KOPT-K1 (cell line): Measurements from ENCODE around the gene RASL10A.

Source experiments
- H3K27ac ChIP-seq: fragments of 200-600 bp; sonication (generic); 2 replicates; pipeline ENCODE4 v1.5.1; 2016; ENCODE audit warnings: antibody characterized with exemption, mild to moderate bottlenecking, low read depth, low read length; ENCODE audit not compliant: poor library complexity, severe bottlenecking
- H3K36me3 ChIP-seq: fragments of 200-600 bp; sonication (generic); 2 replicates; pipeline ENCODE4 v1.5.1; 2017; ENCODE audit warnings: antibody characterized with exemption, mild to moderate bottlenecking, low read length, moderate library complexity; ENCODE audit not compliant: insufficient read depth
- H3K9me3 ChIP-seq: fragments of 200-600 bp; sonication (generic); 2 replicates; pipeline ENCODE4 v1.5.1; 2017; ENCODE audit warnings: antibody characterized with exemption, low read length, mild to moderate bottlenecking; ENCODE audit not compliant: insufficient read depth, poor library complexity, severe bottlenecking

Gene RASL10A

GRCh38 chr22:29342577-29343312 is 27.2 kb upstream of the RASL10A start:
- Histone ChIP-seq H3K27ac (no peak overlapping the region), H3K36me3 (peaks cover 96% of the 10 kb centered on the region), H3K9me3 (no peaks in the 10 kb centered on the region)

GRCh38 chr22:29342177-29342576 is 26.7 kb upstream of the RASL10A start:
- H3K9me3 ChIP-seq, result no peaks in the 10 kb centered on the region
- H3K36me3 ChIP-seq, result peaks cover 96% of the 10 kb centered on the region
- H3K27ac ChIP-seq, result no peak overlapping the region

- no peak overlapping the region for H3K27ac ChIP-seq
- peaks cover 96% of the 10 kb centered on the region for H3K36me3 ChIP-seq
- H3K9me3 ChIP-seq, result no peaks in the 10 kb centered on the region
Measured at GRCh38 chr22:29341849-29342127, 26.3 kb upstream of the RASL10A start.

DNA sequence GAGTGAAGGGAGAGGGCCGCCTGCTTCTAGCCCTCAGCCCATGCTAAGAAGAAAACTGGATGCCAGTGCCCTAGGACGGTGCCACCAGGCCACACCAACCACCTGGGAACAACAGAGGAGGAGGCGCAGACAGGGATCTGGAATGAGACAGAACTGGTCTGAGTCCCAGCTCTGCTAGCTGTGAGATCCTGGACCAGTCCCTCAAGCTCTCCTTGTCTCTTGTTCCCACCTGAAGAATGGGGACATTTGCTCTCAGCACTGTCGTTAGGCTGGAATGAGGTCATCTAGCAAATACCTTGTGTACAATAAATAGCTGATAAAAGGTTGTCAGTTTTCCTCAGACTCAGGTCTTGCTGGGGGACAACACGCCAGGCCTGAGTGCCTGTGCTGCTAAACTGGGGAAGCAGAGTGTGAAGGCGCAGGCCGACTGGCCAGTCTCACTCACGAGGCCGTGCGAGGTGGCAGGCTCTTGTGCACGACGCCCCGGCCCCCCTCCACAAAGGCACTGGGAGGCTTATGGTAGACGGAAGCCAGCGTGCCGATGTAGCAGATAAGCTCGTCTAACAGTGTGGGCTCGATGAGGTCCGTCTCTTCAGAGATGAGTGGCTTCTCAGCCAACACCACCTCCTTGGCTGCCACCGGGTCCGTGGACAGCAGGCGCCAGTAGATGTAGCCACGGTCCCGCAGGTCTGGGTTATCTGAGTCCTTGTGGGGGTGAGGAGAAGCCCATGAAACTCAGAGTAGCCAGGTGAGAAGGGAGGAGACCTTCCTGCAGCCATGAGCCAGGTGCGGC is 25.8 kb upstream of the RASL10A start:
- no peak overlapping the region for H3K27ac ChIP-seq
- H3K36me3 ChIP-seq, result peaks cover 96% of the 10 kb centered on the region
- H3K9me3 ChIP-seq, result no peaks in the 10 kb centered on the region

DNA sequence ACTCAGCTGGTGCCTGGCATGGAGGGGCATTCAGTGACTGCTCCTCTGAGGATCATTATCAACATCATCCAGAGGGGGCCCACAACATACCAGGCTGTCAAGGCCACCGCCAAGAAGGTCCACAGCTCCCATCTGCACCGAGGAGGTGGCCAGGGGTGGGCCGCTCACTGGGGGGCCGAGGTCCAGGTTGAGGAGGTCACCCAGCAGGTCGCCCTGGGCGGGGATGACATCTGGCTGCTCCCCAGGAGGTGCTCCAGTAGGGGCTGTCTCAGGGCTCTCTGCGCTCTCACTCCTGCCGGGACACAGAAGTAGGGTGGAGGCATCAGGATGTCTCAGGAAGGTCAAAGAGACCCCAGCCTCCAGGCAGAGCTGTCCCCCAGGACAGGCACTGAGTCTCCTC is 25.1 kb upstream of the RASL10A start:
- peaks cover 96% of the 10 kb centered on the region for H3K36me3 ChIP-seq
- no peak overlapping the region for H3K27ac ChIP-seq
- no peaks in the 10 kb centered on the region for H3K9me3 ChIP-seq

GRCh38 chr22:29339381-29340235 is 24.1 kb upstream of the RASL10A start:
- H3K36me3 ChIP-seq, result peaks cover 100% of the 10 kb centered on the region
- H3K9me3 ChIP-seq, result no peaks in the 10 kb centered on the region
- H3K27ac ChIP-seq, result no peak overlapping the region

DNA sequence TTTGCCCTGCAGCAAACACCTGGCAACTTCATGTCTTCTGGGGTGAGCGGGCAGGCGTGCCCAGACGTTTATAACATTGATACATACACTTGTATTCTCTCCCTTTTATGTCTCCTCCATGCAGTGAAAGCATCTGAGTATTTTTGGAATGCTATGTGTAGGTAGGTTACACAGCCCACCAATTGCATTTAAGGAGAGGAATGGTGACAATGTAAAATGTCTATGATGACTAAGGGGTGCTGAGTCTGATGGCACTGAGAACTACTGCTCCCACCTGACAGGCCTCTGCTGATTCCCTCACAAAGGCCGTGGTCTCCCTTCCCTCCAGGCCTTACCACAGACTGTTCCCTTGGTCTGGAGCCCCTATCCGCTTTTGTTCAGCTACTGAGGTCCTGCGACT is 22.9 kb upstream of the RASL10A start:
- Histone ChIP-seq H3K9me3 (no peaks in the 10 kb centered on the region), H3K27ac (no peak overlapping the region), H3K36me3 (peaks cover 99% of the 10 kb centered on the region)

DNA sequence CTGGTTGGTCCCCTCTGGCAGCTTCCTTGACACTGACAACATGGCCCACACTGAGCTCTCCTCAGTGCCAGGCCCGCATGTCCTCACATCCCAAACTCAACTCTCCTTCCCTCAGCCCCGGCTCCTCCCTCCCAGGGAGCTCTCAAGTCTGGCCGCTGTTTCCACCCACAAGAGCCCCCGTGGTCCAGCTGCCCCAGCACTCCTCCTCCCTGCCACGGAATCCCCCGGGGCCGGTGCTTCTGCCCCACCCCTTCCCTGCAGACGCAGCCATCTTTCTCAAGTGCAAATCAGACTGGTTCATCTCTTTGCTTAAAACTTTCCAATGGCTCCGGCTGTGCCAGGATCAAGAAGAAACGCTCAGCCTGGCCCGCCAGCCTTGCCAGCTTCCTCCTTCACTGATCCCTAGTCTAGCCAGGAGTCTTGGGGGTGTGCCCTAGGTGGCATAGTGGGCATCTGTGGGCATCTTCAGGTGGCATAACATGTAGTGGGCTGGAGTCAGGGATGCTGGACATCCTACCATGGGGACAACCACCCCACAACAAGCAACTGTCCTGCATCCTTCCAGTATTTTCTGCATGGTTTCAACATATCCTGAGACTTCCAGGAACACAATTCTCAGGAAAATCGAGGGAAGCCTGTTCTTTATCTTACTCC is 22.3 kb upstream of the RASL10A start:
- Histone ChIP-seq H3K9me3 (no peaks in the 10 kb centered on the region), H3K36me3 (peaks cover 99% of the 10 kb centered on the region), H3K27ac (no peak overlapping the region)

GRCh38 chr22:29336751-29337490 is 21.4 kb upstream of the RASL10A start:
- Histone ChIP-seq H3K9me3 (no peaks in the 10 kb centered on the region), H3K27ac (no peak overlapping the region), H3K36me3 (peaks cover 99% of the 10 kb centered on the region)

DNA sequence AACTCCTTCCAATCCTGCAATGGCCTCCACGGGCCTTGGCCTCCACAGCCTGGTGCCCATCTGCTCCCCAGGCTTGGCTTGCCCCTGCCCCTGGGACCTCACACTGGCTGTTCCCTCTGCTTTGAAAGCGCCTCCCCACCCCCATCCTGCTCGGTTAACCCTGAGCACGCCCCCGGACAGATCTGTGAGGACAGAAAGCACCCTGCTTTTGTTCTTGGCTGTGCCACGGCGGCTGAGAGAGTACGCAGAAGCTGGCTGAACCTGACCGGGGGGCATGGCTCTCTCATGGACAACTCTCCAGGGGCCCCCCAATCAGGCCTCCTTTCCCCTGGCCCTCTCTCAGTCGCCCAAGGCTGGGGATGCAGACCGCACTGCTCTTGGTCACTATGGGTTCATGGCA is 20.2 kb upstream of the RASL10A start:
- Histone ChIP-seq H3K36me3 (peaks cover 99% of the 10 kb centered on the region), H3K9me3 (no peaks in the 10 kb centered on the region), H3K27ac (no peak overlapping the region)

DNA sequence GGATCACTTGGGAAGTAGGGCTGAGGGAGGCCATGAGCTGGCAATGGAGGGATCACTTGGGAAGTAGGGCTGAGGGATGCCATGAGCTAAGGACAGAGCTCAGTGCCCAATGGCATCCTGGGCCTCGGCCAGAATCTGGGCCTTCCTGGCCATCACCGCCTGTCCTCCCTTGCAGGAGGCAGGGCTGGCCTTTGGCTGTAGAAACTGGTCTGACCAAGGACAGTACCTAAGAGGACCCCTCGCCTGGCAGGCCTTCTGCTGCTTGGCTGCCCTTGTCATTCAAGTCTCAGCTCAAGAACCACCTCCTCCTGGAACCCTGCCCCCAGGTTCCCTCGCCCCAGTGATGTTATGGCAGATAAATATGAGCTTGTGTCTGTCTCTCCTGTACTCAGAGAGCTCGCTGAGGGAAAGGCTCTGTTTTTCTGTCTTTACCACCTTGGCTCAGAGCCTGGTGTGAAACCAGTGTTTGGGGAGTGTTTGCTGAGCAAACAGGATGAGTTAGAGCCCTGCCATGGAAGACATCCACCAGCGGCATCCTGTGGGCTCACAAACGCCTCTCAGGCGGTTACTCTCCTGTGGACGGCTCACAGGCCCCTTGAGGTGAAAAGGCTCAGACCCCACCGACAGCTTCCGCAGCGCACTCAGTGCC is 19.3 kb upstream of the RASL10A start:
- Histone ChIP-seq H3K9me3 (no peaks in the 10 kb centered on the region), H3K27ac (no peak overlapping the region), H3K36me3 (peaks cover 99% of the 10 kb centered on the region)

DNA sequence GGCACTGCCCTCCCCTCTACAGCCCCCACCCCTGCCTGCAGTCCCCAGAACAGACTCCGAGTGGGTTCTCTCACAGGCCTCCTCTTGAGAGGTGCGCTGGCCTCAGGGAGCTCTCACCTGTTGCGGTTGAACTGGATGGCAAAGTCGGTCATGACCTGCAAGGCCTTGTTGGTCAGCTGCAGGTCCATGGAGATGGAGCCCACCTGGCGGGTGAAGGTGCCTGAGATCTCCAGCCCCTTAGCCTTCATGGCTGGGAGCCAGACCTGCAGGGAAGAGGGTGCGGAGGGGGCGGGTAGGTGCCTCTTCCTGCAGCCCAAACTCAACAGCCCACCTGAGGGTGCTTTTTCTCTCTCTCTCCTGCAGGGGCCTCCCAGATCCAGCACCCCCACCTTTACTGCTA is 18.7 kb upstream of the RASL10A start:
- H3K36me3 ChIP-seq, result peaks cover 99% of the 10 kb centered on the region
- H3K9me3 ChIP-seq, result no peaks in the 10 kb centered on the region
- no peak overlapping the region for H3K27ac ChIP-seq

- peaks cover 99% of the 10 kb centered on the region for H3K36me3 ChIP-seq
Measured at GRCh38 chr22:29332886-29333496, 17.5 kb upstream of the RASL10A start.

More at GRCh38 chr22:29332886-29333496, 17.5 kb upstream of the RASL10A start:
- Histone ChIP-seq H3K27ac (no peak overlapping the region), H3K9me3 (no peaks in the 10 kb centered on the region)
